ENCODE measurements around the gene ACLY. TPM values are rescaled to one million over a fixed set of nuclear protein-coding genes. Genes with fewer than 3 reads are reported as not detected.
"Not testable (repeated sequence)": the region's sequence is repeated elsewhere in the genome, so short reads cannot be mapped to it uniquely, and the experiment has no call there.

The ACLY gene
- total RNA-seq, 2 experiments from 2014 or later: 185 to 186 TPM

GRCh38 chr17:41844971-41845370 lies 73.8 kb downstream of the ACLY start:
- Mint-ChIP-seq H3K4me3 (no peak overlapping the region), H3K4me1 (ENCODE audit: low read depth) (peaks cover 5% of the 10 kb centered on the region), H3K36me3 (ENCODE audit: low read depth) (no peaks in the 10 kb centered on the region), H3K27ac (no peak overlapping the region), H3K27me3 (no peaks in the 10 kb centered on the region), H3K9me3 (no peaks in the 10 kb centered on the region)
- intact Hi-C loops (cut with micrococcal nuclease): no loop called here
- ChIA-PET CTCF (no interaction called here), POLR2A (no interaction called here)
- no peak for ATAC-seq
- TF ChIP-seq, protein P1, sequence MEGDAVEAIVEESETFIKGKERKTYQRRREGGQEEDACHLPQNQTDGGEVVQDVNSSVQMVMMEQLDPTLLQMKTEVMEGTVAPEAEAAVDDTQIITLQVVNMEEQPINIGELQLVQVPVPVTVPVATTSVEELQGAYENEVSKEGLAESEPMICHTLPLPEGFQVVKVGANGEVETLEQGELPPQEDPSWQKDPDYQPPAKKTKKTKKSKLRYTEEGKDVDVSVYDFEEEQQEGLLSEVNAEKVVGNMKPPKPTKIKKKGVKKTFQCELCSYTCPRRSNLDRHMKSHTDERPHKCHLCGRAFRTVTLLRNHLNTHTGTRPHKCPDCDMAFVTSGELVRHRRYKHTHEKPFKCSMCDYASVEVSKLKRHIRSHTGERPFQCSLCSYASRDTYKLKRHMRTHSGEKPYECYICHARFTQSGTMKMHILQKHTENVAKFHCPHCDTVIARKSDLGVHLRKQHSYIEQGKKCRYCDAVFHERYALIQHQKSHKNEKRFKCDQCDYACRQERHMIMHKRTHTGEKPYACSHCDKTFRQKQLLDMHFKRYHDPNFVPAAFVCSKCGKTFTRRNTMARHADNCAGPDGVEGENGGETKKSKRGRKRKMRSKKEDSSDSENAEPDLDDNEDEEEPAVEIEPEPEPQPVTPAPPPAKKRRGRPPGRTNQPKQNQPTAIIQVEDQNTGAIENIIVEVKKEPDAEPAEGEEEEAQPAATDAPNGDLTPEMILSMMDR (IDR thresholded peaks at IDR 0.05): no peak
- DNase-seq: no peak

DNA sequence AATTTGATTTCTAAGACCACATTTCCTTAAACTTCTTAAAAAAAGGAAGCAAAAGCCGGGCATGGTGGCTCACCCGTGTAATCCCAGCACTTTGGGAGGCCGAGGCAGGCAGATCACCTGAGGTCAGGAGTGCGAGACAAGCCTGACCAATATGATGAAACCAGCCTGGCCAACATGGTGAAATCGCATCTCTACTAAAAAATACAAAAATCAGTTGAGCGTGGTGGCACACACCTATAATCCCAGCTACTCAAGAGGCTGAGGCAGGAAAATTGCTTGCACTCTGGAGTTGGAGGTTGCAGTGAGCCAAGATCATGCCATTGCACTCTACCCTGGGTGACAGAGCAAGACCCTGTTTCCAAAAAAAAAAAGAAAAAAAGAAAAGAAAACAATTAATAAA lies 78.0 kb downstream of the ACLY start:
- H3K36me3 Mint-ChIP-seq (ENCODE audit: low read depth); CTCF ChIA-PET; DNase-seq; ATAC-seq; H3K27ac Mint-ChIP-seq; H3K4me3 Mint-ChIP-seq; intact Hi-C loops (cut with micrococcal nuclease); H3K9me3 Mint-ChIP-seq; H3K27me3 Mint-ChIP-seq; H3K4me1 Mint-ChIP-seq (ENCODE audit: low read depth): not testable (repeated sequence)
- POLR2A ChIA-PET: interaction anchor here (1.5 kb wide), 1 partner anchor 12 kb away, joined by 3 read pairs; no protein-coding TSS in a partner anchor

GRCh38 chr17:41839448-41839847 lies 79.3 kb downstream of the ACLY start:
- H3K27me3 Mint-ChIP-seq; H3K4me3 Mint-ChIP-seq; H3K36me3 Mint-ChIP-seq (ENCODE audit: low read depth); H3K9me3 Mint-ChIP-seq; intact Hi-C loops (cut with micrococcal nuclease); H3K27ac Mint-ChIP-seq; DNase-seq; CTCF ChIA-PET; ATAC-seq: not testable (repeated sequence)
- POLR2A ChIA-PET: interaction anchor here (1.1 to 1.8 kb wide), 2 partner anchors 22 to 177 kb away, joined by 3 to 4 read pairs; partner anchors contain the start of gene DNAJC7
- H3K4me1 Mint-ChIP-seq (ENCODE audit: low read depth): peaks cover 13% of the 10 kb centered on the region

GRCh38 chr17:41837761-41838538 lies 80.8 kb downstream of the ACLY start, which contains the start of gene KLHL10:
TSS of gene KLHL10 (plus strand) at chr17:41837825. CDS start at chr17:41837933, 108 bp downstream.
- CTCF ChIA-PET: interaction anchor here (0.7 to 2.1 kb wide), 3 partner anchors 26 to 52 kb away, joined by 4 to 6 read pairs (median 5); partner anchors contain the start of genes JUP and P3H4
- H3K27ac Mint-ChIP-seq: no peak within 1 kb of the TSS
- peaks cover 3% of the 10 kb centered on the region for H3K27me3 Mint-ChIP-seq
- TF ChIP-seq, protein P1 (IDR thresholded peaks at IDR 0.05): no peak
- intact Hi-C loops (cut with micrococcal nuclease): no loop called here
- POLR2A ChIA-PET: interaction anchor here (1.8 kb wide), 1 partner anchor 24 kb away, joined by 4 read pairs; no protein-coding TSS in a partner anchor
- ATAC-seq (no peak), DNase-seq (no peak)
- peak within 1 kb of the TSS; percentile 83 for H3K4me3 Mint-ChIP-seq
- H3K4me1 Mint-ChIP-seq (ENCODE audit: low read depth): peaks cover 13% of the 10 kb centered on the region
- H3K9me3 Mint-ChIP-seq: no peaks in the 10 kb centered on the region
- H3K36me3 Mint-ChIP-seq (ENCODE audit: low read depth): peaks cover 1% of the 10 kb centered on the region

DNA sequence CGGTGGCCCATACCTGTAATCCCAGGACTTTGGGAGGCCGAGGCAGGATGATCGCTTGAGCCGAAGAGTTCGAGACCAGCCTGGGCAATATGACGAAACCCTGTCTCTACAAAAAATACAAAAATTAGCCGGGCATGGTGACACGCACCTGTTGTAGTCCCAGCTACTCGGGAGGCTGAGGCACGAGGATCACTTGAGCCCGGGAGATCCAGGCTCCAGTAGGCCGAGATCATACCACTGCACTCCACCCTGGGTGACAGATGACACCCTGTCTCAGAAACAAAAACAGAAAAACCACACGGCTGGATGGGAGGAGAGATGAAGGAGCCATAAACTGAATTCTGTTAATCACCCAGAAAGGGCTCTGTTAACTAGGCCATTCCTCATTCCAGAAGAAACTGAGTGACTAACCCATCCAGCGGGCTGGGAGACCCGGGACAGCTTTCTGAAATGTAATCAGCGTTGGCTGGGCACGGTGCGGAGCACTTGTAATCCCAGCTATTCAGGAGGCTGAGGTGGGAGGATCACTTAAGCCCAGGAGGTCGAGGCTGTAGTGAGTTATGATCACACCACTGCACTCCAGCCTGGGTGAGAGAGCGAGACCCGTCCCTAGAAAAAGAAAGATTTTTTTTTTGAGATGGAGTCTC lies 82.1 kb downstream of the ACLY start:
- POLR2A ChIA-PET: interaction anchor here (1.2 to 2.1 kb wide), 2 partner anchors 13 to 24 kb away, joined by 3 to 5 read pairs; partner anchors contain the start of genes FKBP10 and P3H4
- Mint-ChIP-seq H3K4me1 (ENCODE audit: low read depth) (peaks cover 13% of the 10 kb centered on the region), H3K27me3 (peaks cover 3% of the 10 kb centered on the region), H3K9me3 (no peaks in the 10 kb centered on the region), H3K36me3 (ENCODE audit: low read depth) (peaks cover 10% of the 10 kb centered on the region), H3K4me3 (peak overlapping the region; percentile 83), H3K27ac (peak overlapping the region; percentile 61)
- DNase-seq (no peak), ATAC-seq (no peak)
- intact Hi-C loops (cut with micrococcal nuclease): no loop called here
- TF ChIP-seq, protein P1 (IDR thresholded peaks at IDR 0.05): no peak
- CTCF ChIA-PET: interaction anchor here (0.5 to 2.8 kb wide), 5 partner anchors 15 to 104 kb away, joined by 3 to 10 read pairs (median 5); partner anchors contain the start of gene JUP
